RWPE1 (cell line): Measurements from ENCODE around the gene GRIK4.

Experiments
- CTCF ChIA-PET: fragments of 350-600 bp; sonication (Branson Sonifier 250); formaldehyde crosslinking; extraction: SDS; loops from one replicate; lab custom pipeline; 2021; lab: Yijun Ruan, JAX
- POLR2A ChIA-PET: fragments of 400-600 bp; formaldehyde crosslinking; extraction: SDS; loops from one replicate; lab custom pipeline; 2020; ENCODE audit warnings: antibody characterized with exemption; ENCODE audit not compliant: low non-redundant PET; lab: Yijun Ruan, JAX
- DNase-seq: peaks from one replicate; pipeline ENCODE4 v3.0.0; 2012; ENCODE audit warnings: low spot score
- H3K27ac ChIP-seq: fragments of 450-650 bp; 2 replicates; pipeline ENCODE4 v1.5.1; 2017
- TF ChIP-seq, protein P1 (sequence below): fragments of 450-650 bp; conservative IDR thresholded peaks from 2 replicates; pipeline ENCODE4 v1.5.1; 2017; ENCODE audit warnings: low read depth, mild to moderate bottlenecking

Gene GRIK4

DNA sequence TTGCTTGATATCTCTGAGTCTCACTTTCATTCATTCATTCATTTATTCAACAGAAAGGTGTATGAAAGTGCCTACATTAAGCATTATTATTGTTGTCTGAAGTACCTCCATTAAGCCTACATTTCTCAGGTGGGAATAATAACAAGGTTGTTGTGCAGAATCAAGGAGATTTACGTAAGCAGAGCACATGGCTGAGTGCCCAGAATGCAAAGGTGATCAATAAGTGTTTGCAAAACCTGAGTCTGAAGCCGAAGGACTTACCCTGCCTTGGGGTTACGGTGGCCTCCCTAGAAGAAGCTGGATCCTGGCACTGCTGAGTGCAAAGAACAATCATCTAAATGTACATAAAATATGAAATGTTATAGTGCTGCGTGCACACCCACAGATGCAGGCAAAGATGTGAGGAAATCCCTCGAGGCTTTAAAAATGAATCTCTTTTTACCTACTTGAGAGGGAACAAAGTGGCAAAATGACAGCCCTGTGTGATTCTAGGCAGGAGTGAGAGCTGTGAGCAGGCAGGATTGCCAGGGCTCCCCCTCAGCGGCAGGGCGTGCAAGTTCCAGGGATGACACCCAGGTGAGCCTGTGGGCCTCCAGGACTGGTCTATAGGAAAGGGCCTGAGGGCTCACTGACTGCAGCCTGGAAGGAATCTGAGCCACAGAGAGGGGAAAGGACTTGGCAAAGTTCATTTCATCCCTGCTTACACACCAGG is 379.2 kb downstream of the GRIK4 start:
- TF ChIP-seq, protein P1, sequence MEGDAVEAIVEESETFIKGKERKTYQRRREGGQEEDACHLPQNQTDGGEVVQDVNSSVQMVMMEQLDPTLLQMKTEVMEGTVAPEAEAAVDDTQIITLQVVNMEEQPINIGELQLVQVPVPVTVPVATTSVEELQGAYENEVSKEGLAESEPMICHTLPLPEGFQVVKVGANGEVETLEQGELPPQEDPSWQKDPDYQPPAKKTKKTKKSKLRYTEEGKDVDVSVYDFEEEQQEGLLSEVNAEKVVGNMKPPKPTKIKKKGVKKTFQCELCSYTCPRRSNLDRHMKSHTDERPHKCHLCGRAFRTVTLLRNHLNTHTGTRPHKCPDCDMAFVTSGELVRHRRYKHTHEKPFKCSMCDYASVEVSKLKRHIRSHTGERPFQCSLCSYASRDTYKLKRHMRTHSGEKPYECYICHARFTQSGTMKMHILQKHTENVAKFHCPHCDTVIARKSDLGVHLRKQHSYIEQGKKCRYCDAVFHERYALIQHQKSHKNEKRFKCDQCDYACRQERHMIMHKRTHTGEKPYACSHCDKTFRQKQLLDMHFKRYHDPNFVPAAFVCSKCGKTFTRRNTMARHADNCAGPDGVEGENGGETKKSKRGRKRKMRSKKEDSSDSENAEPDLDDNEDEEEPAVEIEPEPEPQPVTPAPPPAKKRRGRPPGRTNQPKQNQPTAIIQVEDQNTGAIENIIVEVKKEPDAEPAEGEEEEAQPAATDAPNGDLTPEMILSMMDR = no peak
- H3K27ac ChIP-seq = no peak overlapping the region
- ChIA-PET POLR2A (no interaction called here), CTCF (no interaction called here)
- DNase-seq = no peak

DNA sequence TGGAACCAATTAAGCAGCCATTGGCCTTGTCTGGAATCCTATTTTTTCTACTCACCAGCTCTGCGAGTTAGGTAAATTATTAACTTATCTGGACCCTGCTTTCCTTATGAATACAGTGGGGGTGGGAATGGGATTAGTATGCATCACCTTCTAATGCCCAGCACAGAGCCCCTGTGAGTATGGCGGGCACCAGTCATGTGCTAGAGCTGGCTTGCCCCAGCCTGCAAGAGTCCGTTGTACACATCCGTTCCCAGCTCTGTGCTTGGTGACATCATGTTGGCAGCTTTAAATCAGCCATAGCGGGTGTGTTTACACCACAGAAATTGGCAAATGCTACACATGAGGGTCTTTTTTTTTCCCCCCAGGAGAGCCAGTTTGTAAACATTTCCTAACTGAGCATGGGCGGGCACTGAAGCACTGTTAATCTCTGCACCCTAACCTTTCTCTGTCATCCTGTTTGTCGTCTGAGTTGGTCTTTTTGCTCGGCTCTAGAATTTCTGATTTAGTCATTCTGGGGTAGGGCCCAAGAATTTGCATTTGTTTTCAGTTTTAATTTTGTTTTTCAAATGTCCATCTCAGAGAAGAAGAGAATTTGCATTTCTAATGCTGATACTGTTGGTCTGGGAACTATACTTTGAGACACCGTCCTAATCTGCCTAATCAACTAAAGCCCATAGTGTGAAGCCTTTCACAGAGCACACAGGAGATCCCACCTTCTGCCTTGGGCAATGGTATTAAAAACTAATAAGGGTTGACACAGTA is 382.1 kb downstream of the GRIK4 start:
- DNase-seq = no peak
- TF ChIP-seq, protein P1 = no peak
- peak overlapping the region; percentile 81 for H3K27ac ChIP-seq
- ChIA-PET POLR2A (no interaction called here), CTCF (interaction anchor here (1.2 kb wide), 1 partner anchor 15 kb away, joined by 3 read pairs; no protein-coding TSS in a partner anchor)

DNA sequence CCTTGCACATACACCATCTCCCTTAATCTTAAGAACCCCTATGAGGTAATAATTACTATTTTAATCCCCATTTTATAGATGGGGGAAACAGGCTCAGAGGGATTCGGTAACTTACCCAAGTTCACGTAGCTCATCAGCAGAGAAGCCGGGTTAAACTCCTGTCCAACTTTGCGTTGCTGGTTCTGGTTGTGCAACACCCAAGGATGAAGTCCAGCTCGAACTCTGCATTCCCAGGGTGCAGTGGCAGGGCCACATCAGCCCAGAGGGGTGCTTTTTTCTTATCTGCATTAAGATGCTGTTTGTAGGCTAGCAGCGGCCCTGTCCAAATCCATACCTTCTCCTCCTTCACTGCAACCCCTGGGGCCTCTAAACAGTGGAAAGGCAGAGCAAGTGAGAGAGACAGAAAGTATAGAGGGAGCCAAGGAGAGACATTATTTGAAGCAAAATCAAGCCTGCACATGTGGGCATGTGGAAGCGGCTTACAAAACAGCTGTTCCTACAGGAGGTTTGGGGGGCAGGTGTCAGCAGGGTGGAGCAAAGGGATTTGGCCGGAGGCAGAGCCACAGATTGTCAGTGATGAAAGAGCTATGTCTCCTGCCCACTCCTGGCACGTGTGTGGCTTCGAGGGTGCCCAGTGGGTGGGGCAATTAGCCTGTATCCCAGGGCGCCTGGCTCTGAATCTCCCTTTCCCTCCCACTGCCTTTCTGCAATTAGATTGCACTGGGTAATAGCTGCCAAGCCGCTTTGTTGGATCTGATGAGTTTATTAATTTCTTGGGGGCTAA is 382.8 kb downstream of the GRIK4 start:
- CTCF ChIA-PET = interaction anchor here (0.5 to 1.2 kb wide), 3 partner anchors 9 to 37 kb away, joined by 3 to 5 read pairs (median 3); no protein-coding TSS in a partner anchor
- DNase-seq = peak; percentile 17
- TF ChIP-seq, protein P1 = no peak
- POLR2A ChIA-PET = no interaction called here
- peak overlapping the region; percentile 81 for H3K27ac ChIP-seq

DNA sequence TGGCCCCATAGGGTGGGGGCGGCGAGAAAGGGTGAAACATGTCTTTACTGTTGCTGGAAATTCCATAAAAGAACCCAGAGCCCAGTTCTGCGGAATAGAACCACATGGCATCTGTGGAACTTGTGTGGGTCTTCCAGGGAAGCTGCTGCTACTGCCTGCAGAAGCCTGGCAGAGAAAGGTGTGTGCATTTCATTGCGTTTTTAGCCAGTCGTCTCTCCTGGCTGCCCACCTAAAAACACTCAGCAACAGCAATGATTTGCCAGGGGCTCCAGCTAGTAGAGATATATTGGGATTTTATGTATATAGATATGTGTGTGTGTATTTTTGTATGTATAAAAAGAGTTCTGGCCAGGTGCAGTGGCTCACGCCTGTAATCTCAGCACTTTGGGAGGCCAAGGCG is 385.1 kb downstream of the GRIK4 start:
- ChIA-PET POLR2A (no interaction called here), CTCF (interaction anchor here (0.9 kb wide), 1 partner anchor 224 kb away, joined by 3 read pairs; no protein-coding TSS in a partner anchor)
- H3K27ac ChIP-seq = no peak overlapping the region
- TF ChIP-seq, protein P1 = no peak
- DNase-seq = no peak

DNA sequence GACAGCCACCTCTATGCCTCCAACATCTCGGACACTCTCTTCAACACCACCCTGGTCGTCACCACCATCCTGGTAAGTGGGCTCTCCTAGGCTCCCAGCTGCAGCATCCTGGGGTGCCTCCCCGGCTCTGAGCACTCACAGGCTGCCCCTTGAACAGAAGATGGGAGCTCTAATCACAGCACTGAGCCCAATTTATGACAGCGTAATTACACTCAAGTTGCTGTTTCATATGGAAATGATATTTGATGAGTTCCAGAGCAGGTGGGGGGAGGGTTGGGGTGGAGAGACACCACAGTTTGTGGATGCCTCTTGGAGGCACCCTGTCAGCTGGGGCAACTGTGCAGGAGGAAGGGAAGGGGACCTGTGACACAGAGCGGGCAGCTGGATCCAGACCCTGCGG is 387.0 kb downstream of the GRIK4 start:
- TF ChIP-seq, protein P1 = no peak
- no peak overlapping the region for H3K27ac ChIP-seq
- POLR2A ChIA-PET = no interaction called here
- no peak for DNase-seq
- CTCF ChIA-PET = no interaction called here

DNA sequence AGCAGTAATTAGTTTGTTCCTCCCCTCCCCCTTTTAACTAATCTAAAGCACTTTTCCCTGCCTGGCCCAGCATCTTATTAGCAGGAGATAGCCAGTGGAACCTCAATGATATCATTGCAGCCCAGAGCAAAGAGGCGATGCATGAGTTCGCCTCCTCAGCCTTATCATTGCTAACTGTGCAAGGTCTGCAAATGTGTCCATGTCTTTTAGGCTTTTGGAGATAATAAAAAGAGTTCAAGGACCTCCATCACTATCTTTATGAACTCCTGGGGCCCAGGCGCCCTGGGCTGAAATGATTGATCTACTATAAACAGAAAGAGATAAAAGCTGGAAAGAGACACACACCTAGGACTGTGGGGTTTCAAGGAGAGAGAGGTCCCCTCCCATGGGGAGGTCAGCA is 388.2 kb downstream of the GRIK4 start:
- CTCF ChIA-PET = interaction anchor here (0.6 kb wide), 1 partner anchor 33 kb away, joined by 3 read pairs; no protein-coding TSS in a partner anchor
- POLR2A ChIA-PET = no interaction called here
- H3K27ac ChIP-seq = no peak overlapping the region
- TF ChIP-seq, protein P1 = no peak
- DNase-seq = no peak
